GM21529 (cell line): ENCODE measurements around the gene LPAR3.

Source experiments
- ATAC-seq: cut with Tn5 transposase; IDR thresholded peaks from one replicate; pipeline ENCODE4 v1.9.1; 2021; ENCODE audit not compliant: unreplicated experiment

LPAR3 gene

GRCh38 chr1:84859866-84860265 lies 33.1 kb downstream of the LPAR3 start:
- no peak for ATAC-seq

DNA sequence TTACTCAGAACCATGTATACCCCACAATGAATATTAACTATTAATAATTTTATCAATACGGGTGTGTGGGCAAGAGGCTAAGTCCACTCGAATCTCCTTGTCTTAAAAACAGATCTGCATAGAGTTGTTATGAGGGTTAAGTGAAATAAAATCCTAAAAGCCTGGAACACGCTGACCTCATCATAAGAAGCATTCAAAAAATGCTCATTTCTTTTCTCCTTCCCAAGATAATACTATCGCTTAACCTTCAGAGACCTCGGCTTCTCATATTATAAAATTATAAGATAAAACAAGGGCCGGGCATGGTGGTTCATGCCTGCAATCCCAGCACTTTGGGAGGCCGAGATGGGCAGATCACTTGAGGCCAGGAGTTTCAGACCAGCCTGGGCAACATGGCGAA lies 35.1 kb downstream of the LPAR3 start:
- ATAC-seq, result no peak

GRCh38 chr1:84856726-84857270 lies 36.2 kb downstream of the LPAR3 start:
- no peak for ATAC-seq

- ATAC-seq, result no peak
Observed at GRCh38 chr1:84855691-84856630, 37.0 kb downstream of the LPAR3 start.

GRCh38 chr1:84855168-84855567 lies 37.8 kb downstream of the LPAR3 start:
- no peak for ATAC-seq

GRCh38 chr1:84853741-84854721 lies 39.0 kb downstream of the LPAR3 start:
- ATAC-seq, result peak; percentile 94

GRCh38 chr1:84851839-84852238 lies 41.2 kb downstream of the LPAR3 start:
- ATAC-seq, result no peak

- ATAC-seq, result no peak
Observed at GRCh38 chr1:84849357-84849975, 43.5 kb downstream of the LPAR3 start.

DNA sequence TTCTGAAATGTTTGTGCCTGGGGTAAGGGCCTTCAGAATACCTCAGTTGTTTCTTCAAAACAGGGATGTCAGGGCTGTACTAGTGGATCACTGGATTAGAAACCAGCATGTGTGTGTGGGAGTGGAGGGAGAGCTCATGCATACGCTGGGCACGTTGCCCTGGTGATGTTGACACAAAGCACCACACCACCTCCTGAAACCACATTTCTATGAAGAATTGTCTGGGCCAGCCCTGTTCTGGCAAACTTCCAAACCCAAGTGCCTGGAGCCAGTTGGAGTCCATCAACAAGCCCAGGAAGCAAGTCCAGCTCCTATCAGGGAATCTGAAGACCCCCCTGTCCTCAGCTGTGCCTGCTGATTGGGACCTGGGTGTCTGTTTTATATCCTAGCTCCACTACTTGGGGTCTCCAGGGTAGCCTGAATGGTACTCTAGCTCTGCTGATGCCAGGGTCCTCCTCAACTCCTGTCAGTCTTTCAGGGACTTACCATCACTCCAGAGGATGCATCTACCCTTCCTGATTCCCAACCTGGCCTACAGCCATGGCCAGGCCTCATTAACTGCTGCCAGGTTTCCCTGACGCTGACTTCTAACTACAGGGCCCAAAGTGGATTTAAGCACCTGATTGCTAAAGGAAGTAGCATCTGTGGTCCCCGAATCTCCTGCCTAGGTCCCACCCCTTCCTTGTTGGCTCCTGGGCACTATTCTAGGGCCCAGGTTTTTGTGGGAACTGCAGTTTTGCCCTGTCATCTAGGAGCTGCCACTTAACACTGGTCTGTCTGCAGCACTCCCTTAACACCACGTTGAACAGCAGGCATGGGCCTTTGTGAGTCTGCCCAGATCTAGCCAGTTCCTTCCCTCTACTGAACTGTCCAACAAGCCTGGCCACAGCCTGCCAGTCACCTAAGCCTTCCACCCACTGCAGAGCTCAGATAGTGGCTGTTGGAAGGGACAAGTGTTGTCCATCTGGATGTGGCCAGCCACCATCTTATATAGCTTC lies 45.5 kb downstream of the LPAR3 start:
- peak; percentile 49 for ATAC-seq

- ATAC-seq, result no peak
Observed at GRCh38 chr1:84846387-84846786, 46.6 kb downstream of the LPAR3 start.

DNA sequence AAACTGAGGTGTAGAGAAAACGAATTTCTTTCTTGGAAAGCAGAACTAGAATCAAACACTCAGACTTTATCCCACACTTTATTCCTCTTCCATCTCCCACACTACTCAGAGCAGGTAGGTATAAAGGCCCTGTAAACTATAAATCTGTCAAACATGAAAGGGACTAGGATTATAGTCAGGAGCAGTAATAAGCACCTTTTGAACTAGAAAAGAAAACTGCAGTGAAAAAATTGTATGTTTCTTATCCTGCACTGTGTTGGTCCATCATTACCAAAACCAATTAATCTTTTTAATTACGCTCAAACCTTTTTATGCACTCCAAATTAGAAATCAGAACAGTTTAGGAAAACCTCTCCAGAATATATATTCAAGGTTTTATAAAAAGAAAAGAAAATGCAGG lies 47.6 kb downstream of the LPAR3 start:
- ATAC-seq, result no peak

DNA sequence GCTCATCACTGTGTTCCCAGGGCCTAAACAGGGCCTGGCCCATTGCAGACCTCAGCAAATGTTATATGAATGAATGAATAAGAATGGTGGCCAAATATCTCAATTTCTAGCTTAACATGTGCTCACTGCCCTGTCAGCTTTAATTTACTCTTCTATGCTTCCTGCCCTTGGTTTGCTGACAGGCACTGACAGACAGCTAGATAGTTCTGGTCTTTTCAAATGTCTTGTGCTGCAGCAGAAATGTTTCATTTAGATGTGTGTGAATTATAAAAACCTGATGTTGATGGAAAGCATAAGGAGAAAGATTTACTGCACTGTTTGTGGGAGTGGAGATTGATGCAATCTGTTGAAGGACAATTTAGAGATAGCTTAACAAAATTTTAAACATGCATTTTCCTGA lies 48.9 kb downstream of the LPAR3 start:
- ATAC-seq, result no peak

GRCh38 chr1:84842748-84843231 lies 50.2 kb downstream of the LPAR3 start:
- no peak for ATAC-seq

DNA sequence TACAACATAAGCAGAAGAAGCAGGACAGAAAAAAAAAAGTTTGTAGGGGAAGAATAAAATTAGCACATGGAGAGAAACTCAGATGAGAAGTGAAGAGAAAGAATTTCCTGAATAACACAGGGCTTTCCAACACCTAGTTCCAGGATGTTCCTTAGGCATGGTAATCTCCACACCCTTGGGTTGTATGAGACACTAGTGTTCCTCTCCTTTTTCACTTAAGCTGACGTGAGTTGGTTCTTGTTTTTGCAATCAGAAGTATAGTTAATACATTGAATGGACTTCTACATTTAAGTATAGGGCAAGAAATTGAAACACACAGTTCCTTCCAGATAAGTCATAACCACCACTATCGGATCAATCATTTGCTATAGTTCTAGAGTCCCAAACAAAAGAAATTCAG lies 51.0 kb downstream of the LPAR3 start:
- ATAC-seq, result no peak

DNA sequence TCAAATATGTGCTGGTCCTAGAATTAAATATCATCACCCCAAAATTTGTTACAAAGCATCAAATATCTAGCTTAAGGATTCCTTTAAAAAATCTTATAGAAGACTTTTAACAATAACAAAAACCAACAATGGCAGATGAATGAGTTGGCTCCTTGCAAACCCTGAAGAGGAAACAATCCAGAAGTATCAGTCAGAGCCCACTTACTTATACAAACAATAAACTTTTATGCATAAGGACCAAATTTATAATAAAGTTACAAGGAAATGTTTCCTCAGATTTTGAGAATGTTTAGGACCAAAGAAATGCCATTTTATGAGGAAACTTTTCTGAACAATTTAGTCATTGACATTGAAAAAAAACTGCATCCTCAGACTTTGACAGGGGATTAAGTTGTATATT lies 52.7 kb downstream of the LPAR3 start:
- no peak for ATAC-seq

DNA sequence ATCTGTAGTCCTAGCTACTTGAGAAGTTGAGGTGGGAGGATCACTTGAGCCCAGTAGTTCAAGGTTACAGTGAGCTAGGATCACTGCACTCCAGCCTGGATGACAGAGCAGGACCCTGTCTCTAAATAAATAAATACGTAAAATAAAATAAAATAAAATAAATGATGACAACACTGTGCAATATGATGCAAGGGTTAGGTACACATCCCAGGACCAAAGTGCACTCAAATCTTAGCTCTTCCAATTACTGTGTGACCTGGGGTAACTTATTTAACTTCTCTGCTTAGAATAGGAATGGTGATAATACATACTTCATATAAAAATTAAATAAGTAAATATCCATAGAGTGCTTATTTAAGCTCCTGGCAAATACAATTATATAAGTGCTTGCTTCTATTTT lies 53.5 kb downstream of the LPAR3 start:
- no peak for ATAC-seq

- no peak for ATAC-seq
Observed at GRCh38 chr1:84836145-84836544, 56.9 kb downstream of the LPAR3 start.

DNA sequence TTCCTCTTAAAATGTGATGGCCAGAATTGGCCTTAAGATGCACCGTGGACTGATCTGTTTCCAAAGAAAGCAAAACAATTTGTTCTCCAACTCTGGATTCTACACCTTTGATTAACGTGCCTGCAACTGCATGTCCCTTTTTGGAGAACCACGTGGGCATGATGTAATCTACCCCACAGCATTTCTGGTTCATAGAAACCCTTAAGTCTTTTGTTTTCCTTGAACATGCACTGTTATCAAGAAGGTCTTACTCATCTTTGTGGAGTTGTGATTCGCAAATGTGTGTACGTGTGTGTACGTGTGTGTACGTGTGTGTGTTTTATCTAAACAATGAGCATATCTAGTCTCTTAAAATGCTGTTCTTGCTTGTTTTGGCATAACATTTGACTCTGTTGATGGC lies 57.8 kb downstream of the LPAR3 start:
- no peak for ATAC-seq

- no peak for ATAC-seq
Observed at GRCh38 chr1:84834419-84835064, 58.5 kb downstream of the LPAR3 start.
